Esophagus muscularis mucosa (tissue), 3 donors: ENCODE measurements around the gene DDA1.

Source experiments
- CTCF ChIP-seq, 3 experiments: fragments of 200-600 bp in 2 of 3; fragments of 450-650 bp in 1 of 3; sonication (generic) in 2 of 3; IDR thresholded peaks; one replicate each; pipeline ENCODE4 v1.5.1; 2017 to 2019; ENCODE audit warnings: antibody characterized with exemption in 3 of 3, mild to moderate bottlenecking in 2 of 3, moderate library complexity in 1 of 3
- POLR2A ChIP-seq: fragments of 450-650 bp; IDR thresholded peaks from one replicate; pipeline ENCODE4 v1.6.1; 2017; ENCODE audit warnings: antibody characterized with exemption, moderate library complexity, mild to moderate bottlenecking, low read depth
- POLR2AphosphoS5 ChIP-seq, 2 donors: sonication (generic); formaldehyde crosslinking; IDR thresholded peaks; one replicate each; pipeline ENCODE4 v1.6.1; 2017; ENCODE audit warnings: antibody characterized with exemption in 2 of 2

- TF ChIP-seq CTCF (IDR thresholded peaks at IDR 0.05) (no peak), POLR2AphosphoS5 (IDR thresholded peaks at IDR 0.05) (no peak), POLR2A (no peak)
Observed at GRCh38 chr19:17365361-17365760, 56.0 kb downstream of the DDA1 start.
